Kidney (tissue), 14 donors: ENCODE data around the gene SECTM1. TPM values are rescaled to one million over a fixed set of nuclear protein-coding genes. Genes with fewer than 3 reads are reported as not detected.

Experiments
- DNase-seq, 5 donors: peaks; one replicate each; pipeline ENCODE4 v3.0.0-alpha.2; 2013 to 2020
- FAIRE-seq: peaks from 2 replicates; lab custom pipeline; 2012; peaks lifted over from hg19 to GRCh38; lab: Jason Lieb, UNC
- H3K27ac ChIP-seq, 2 donors: one replicate each; pipeline ENCODE4 v1.7.0; 2013; ENCODE audit warnings: low read depth in 2 of 2, low read length in 2 of 2, inconsistent platforms in 1 of 2
- H3K27me3 ChIP-seq: one replicate; pipeline ENCODE4 v1.7.1; 2013; ENCODE audit warnings: low read length, inconsistent platforms; ENCODE audit not compliant: control insufficient read depth, insufficient read depth
- H3K36me3 ChIP-seq, 3 donors: one replicate each; pipeline versions ENCODE4 v1.7.0 to v1.7.1; 2013; ENCODE audit warnings: low read length in 3 of 3, control low read depth in 1 of 3, inconsistent platforms in 1 of 3; ENCODE audit not compliant: insufficient read depth in 3 of 3, control insufficient read depth in 2 of 3
- H3K4me1 ChIP-seq, 3 donors: one replicate each; pipeline versions ENCODE4 v1.7.0 to v1.7.1; 2013; ENCODE audit warnings: low read length in 3 of 3, inconsistent platforms in 1 of 3, low read depth in 1 of 3; ENCODE audit not compliant: control insufficient read depth in 2 of 3, insufficient read depth in 2 of 3
- H3K4me3 ChIP-seq, 3 donors: one replicate each; pipeline versions ENCODE4 v1.7.0 to v1.8.1; 2013; ENCODE audit warnings: low read length in 3 of 3, control low read depth in 1 of 3, inconsistent platforms in 1 of 3
- H3K9ac ChIP-seq, 3 donors: one replicate each; pipeline versions ENCODE4 v1.7.0 to v1.7.1; 2013; ENCODE audit warnings: low read length in 3 of 3, control low read depth in 1 of 3, inconsistent platforms in 1 of 3
- H3K9me3 ChIP-seq, 3 donors: one replicate each; pipeline versions ENCODE4 v1.7.0 to v1.7.1; 2013; ENCODE audit warnings: low read length in 3 of 3, control low read depth in 1 of 3, inconsistent platforms in 1 of 3; ENCODE audit not compliant: control insufficient read depth in 2 of 3, insufficient read depth in 1 of 3
- CTCF ChIP-seq: IDR thresholded peaks from 3 replicates; pipeline ENCODE4 v1.5.1; 2012; ENCODE audit warnings: mild to moderate bottlenecking, moderate library complexity, borderline replicate concordance; ENCODE audit not compliant: insufficient read depth; ENCODE audit errors: extremely low read depth
- intact Hi-C: fragments of 100-400 bp; cut with DNase I; formaldehyde crosslinking; loops from one replicate; pipeline ENCODE4 v1.11.1; 2022
- polyA plus RNA-seq: library from polyadenylated mRNA; stranded (reverse); fragments of 350-450 nt; fragmentation: Illumina TruSeq; extraction: RNeasy Lipid Tissue Mini Kit (QIAGEN cat#74804); gene quantifications from one replicate; pipeline ENCODE4 v1.2.3, GENCODE V29; 2014; ENCODE audit warnings: low read depth, low replicate concordance; ENCODE audit not compliant: insufficient read depth
- total RNA-seq: library from RNA; stranded (reverse); fragmentation: NEBNext Ultra II Directional; extraction: Animal tissue kit (Norgen Biotek cat#: 25700); gene quantifications from one replicate; pipeline ENCODE4 v1.2.1, GENCODE V29; 2021
- donor health status: control.
- donor health status: control.
- donor health status: control.
- donor health status: control.
- donor health status: control.
- donor health status: DM: yes; HTN: yes; CAD: no.
- donor health status: Normal renal cell carcinoma (clear cell type).

Gene SECTM1
- total and polyA plus RNA-seq, 2 donors from 2014 or later = 15.4 to 87.5 TPM

GRCh38 chr17:82281076-82281475 is 52.5 kb downstream of the SECTM1 start:
- peaks cover 0 to 14% (median 9%) of the 10 kb centered on the region in 3 donors for H3K4me1 ChIP-seq
- FAIRE-seq (no peak), DNase-seq (peak in 2 of 5 donors; percentile 45 to 72)
- no peaks in the 10 kb centered on the region for H3K36me3 ChIP-seq
- no peaks in the 10 kb centered on the region for H3K27me3 ChIP-seq
- intact Hi-C loops = no loop called here
- H3K27ac ChIP-seq = no peak overlapping the region
- no peak overlapping the region for H3K9ac ChIP-seq
- H3K4me3 ChIP-seq = no peak overlapping the region
- TF ChIP-seq CTCF = no peak
- no peaks in the 10 kb centered on the region for H3K9me3 ChIP-seq

GRCh38 chr17:82280537-82280936 is 53.0 kb downstream of the SECTM1 start:
- DNase-seq = peak in 1 of 5 donors; percentile 41
- H3K4me3 ChIP-seq = no peak overlapping the region
- FAIRE-seq = no peak
- intact Hi-C loops = no loop called here
- H3K27ac ChIP-seq = no peak overlapping the region
- H3K36me3 ChIP-seq = no peaks in the 10 kb centered on the region
- H3K9me3 ChIP-seq = no peaks in the 10 kb centered on the region
- H3K27me3 ChIP-seq = no peaks in the 10 kb centered on the region
- peaks cover 0 to 14% (median 9%) of the 10 kb centered on the region in 3 donors for H3K4me1 ChIP-seq
- H3K9ac ChIP-seq = no peak overlapping the region
- no peak for TF ChIP-seq CTCF

GRCh38 chr17:82278786-82279391 is 54.7 kb downstream of the SECTM1 start:
- intact Hi-C loops = no loop called here
- Histone ChIP-seq H3K4me3 (no peak overlapping the region), H3K4me1 (peaks cover 0 to 19% (median 9%) of the 10 kb centered on the region in 3 donors), H3K9ac (no peak overlapping the region), H3K27ac (no peak overlapping the region), H3K36me3 (no peaks in the 10 kb centered on the region), H3K9me3 (no peaks in the 10 kb centered on the region), H3K27me3 (no peaks in the 10 kb centered on the region)
- TF ChIP-seq CTCF = no peak
- FAIRE-seq = no peak
- peak in 1 of 5 donors; percentile 45 for DNase-seq
